A549 treated with CpdA at 1 μM for 4 hours (cell line): ENCODE data around the gene CNTF. TPM values are rescaled to one million over a fixed set of nuclear protein-coding genes. Genes with fewer than 3 reads are reported as not detected.

ENCODE experiments used
- total RNA-seq: library from RNA; stranded (reverse); fragments of 200-300 nt; extraction: Qiagen RNA extraction; gene quantifications from 5 replicates; pipeline ENCODE4 v1.2.3, GENCODE V29; 2022; ENCODE audit warnings: low read depth

Gene CNTF
- total RNA-seq, result 1.2 to 2.0 TPM (median 1.4 TPM) in 5 replicates

DNA sequence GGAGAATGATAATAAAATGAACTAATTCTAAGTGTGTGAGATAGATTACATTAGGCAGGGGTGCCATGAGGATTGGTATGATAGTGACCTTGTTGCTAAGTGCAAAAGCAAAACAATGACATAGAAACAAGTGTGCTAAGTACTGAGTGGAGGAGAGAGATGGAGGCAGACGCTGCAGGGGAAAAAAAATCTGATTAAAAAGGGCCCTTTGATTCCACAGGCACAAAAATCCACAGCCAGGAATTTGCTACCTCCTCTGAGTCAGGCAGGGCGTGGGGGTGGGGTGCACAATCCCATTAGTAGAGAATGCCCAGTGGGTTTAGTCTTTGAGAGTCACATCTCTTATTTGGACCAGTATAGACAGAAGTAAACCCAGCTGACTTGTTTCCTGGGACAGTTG lies at the start of gene CNTF:
CNTF (plus strand) TSS at position 322 of the 400 bp plus-strand sequence. CDS start 88 bp downstream, outside the sequence.

GRCh38 chr11:58575377-58576020 lies 47.0 kb upstream of the CNTF start, which contains the start of gene LPXN:
TSS of gene LPXN (minus strand) at chr11:58575856. CDS start at chr11:58575772, 84 bp downstream.

DNA sequence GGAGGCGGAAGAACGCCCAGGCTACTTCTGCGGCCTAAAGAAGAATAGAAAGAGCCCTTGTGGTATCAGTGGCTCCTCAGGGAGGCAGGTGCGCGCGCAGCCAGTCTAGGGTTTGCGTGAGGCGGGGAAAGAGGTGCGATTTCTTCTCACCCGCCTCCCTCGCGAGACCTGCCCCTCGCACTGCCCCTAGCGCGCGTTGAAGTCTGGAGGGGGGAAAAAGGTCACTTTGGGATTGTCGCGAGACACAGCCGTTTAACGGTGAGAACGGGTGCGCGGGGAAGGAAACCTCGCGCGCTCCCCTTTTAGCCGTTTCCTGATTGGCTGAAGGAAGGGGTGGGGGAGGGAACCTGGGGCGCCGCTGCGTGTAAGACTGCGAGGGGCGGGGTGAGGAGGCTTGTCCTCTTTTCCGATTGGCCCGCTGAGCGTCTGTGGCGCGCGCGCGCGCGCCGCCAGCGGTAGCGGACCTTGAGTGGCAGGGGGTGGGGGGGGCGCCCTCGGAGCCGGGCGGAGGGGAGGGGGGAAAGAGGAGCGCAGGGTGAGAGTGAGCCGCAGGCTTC lies 43.8 kb upstream of the CNTF start, which contains the start of gene ZFP91:
ZFP91 (plus strand) TSS at position 429 of the 557 bp plus-strand sequence. CDS start 219 bp downstream, outside the sequence.

Other genes starting within 250 kb of the CNTF start
- not detected in 5 replicates for gene OR5B3, start 215.8 kb upstream of the CNTF start, total RNA-seq
- gene OR5B2, start 194.5 kb upstream of the CNTF start, total RNA-seq, result not detected in 5 replicates
- gene OR5B12, start 180.4 kb upstream of the CNTF start, total RNA-seq, result not detected in 5 replicates
- gene OR5B21, start 114.6 kb upstream of the CNTF start, total RNA-seq, result not detected in 5 replicates
- gene LPXN, start 46.8 kb upstream of the CNTF start, total RNA-seq, result 2.5 to 3.8 TPM (median 3.3 TPM) in 5 replicates
- gene ZFP91, start 43.6 kb upstream of the CNTF start, total RNA-seq, result 38.5 to 52.4 TPM (median 41.7 TPM) in 5 replicates
- not detected in 5 replicates for gene GLYAT, start 109.3 kb downstream of the CNTF start, total RNA-seq
- not detected in 5 replicates for gene GLYATL2, start 222.0 kb downstream of the CNTF start, total RNA-seq